SK-MEL-5 (cell line): ENCODE measurements around the gene NLK. TPM values are rescaled to one million over a fixed set of nuclear protein-coding genes. Genes with fewer than 3 reads are reported as not detected.
"Not testable (repeated sequence)": the region's sequence is repeated elsewhere in the genome, so short reads cannot be mapped to it uniquely, and the experiment has no call there.

Experiments used
- DNase-seq: peaks from one replicate; pipeline ENCODE4 v3.0.0-alpha.2; 2016; ENCODE audit warnings: low read depth, low spot score
- in situ Hi-C: cut with HindIII; loops from 2 replicates; pipeline ENCODE4 v1.10.0; 2016; ENCODE audit warnings: low sequenced_read_pairs, high pct_unique_total_duplicates, low pct_unique_long_range_greater_than_20kb
- total RNA-seq: library from RNA; depleted of rRNA; stranded (reverse); fragments of >200 nt; shearing (Covaris generic); gene quantifications from 2 replicates; pipeline ENCODE4 v1.2.3, GENCODE V29; 2014

The NLK gene
- total RNA-seq, 1 experiment from 2014 or later = 42.4 TPM

DNA sequence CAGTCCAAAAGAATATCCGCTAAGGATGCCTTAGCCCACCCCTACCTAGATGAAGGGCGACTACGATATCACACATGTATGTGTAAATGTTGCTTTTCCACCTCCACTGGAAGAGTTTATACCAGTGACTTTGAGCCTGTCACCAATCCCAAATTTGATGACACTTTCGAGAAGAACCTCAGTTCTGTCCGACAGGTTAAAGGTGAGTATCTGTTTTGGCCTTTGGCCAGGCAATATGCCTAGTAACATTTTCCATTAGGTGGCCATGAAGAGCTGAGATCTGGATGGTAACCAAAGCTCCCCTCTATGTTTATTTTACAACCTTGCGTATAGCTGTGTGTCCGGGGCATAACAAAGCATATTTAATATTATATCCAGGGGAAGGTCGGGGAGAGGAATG, 148.5 kb downstream of the NLK start:
- no peak for DNase-seq
- in situ Hi-C loops = no loop called here

DNA sequence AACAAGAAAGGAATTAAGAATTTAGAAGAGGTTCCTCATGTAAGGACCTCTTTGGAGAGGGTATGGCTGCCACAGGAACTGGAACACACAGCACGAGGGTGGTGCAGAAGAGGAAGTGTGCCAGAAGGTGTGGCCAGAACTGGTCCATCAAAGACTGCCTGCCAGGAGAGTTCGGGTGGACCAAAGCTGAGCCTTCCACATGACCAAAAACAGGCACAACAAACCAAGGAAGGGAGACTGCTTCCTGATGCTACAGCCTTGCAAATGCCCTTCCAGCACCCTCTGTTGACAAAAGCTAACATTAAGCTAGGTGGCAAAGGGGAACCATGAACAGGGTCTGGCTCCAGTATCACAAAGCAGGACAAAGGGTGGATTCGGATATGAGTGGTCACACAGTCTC, 150.8 kb downstream of the NLK start:
- DNase-seq = peak; percentile 37
- in situ Hi-C loops = no loop called here

DNA sequence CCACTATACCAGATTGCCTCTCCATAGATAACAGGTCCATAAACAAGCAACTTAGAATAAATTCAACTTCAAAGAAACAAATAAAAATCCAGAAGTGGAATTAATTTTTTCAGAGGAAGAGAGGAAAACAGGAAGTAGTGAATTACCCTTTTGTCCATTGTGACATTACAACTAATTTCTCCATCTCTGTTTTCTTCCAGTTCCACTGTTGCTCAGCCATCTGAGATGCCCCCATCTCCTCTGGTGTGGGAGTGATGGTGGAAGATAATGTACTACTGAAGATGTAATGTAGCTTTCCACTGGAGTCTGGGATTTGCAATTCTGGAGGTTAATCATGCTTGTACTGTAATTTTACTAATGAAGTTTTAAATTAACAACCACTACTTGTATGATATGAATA, 151.9 kb downstream of the NLK start:
- in situ Hi-C loops = no loop called here
- DNase-seq = no peak

DNA sequence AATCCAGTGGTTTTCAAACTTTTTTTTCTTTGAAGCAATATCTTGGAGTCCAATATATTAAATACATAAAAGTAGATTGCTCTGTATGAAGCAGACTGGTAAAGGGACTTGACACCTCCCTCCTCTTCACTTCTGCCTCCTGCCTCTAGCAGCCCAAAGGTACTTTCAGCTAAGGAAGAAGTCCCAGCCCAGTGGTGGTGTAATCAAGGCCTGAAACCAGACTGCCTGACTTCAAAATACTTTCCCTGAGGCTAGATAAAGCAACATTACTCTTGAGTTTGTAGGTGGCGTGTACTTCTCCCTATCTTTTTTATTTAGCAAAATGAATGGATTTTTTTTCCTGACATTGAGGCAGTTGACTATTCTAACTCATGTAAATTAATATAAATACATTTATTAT, 154.2 kb downstream of the NLK start:
- in situ Hi-C loops = no loop called here
- no peak for DNase-seq

DNA sequence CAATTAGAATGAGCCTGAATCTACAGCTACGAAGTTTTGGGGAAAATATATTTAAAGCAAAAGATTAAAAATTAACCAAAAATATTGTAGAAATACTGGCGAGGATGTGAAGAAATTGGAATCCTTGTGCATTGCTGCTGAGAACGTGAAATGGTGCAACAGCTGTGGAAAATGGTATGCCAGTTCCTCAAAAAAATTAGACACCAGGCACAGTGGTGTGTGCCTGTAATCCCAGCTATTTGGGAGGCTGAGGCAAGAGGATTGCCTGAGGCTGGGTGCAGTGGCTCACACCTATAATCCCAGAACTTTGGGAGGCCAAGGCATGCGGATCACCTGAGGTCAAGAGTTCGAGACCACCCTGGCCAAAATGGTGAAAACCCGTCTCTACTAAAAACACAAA, 156.6 kb downstream of the NLK start:
- in situ Hi-C loops = no loop called here
- no peak for DNase-seq

DNA sequence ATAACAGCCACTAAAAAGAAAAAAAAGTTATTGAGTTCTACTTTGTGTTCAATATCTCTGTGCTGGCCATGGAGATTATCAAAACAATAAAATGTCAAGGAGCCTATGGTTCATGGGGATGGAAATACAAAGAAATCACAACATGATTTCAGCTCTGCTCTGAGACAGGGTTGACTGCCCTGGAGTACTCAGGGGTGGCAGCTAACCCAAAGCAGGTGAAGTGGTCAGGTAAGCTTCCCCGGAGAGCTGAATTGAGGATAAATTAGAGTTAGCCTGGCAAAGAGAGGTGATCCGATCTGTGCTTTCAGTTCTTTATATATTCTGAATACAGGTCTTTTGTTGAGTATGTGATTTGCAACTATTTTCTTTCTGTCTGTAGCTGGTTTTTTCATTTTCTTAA, 157.3 kb downstream of the NLK start:
- in situ Hi-C loops = no loop called here
- no peak for DNase-seq

DNA sequence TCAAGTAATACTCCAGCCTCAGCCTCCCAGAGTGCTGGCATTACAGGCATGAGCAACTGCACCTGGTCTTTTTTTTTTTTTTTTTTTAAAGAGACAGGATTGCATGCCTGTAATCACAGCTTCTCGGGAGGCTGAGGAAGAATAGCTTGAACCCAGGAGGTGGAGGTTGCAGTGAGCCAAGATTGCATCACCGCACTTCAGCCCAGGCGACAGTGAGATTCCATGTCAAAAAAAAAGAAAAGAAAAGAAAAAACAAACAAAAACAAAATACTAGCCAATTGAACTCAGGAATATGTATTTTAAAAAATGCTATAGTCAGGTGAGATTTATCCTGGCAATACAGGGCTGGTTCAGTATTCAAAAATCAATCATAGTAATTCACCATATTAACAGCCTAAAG, 158.8 kb downstream of the NLK start:
- DNase-seq = no peak
- in situ Hi-C loops = no loop called here

DNA sequence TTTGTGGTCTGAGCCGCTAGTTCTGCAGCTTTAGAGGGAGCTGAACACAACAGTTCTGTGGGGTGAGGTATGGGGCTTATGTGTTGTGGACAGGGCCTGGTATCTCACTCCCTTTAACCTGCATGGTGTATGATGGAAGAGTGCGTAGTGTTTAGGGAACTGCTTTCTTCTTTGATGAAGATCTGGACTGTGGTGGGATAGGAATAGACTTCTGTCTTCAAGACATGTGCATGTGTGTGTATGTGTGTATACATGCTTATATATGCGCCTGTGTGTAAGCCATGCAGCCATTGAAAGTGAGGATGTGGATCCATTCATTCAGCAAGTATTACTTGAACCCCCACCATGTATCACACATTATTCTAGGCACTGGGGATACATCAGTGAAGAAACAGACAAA, 161.8 kb downstream of the NLK start:
- no peak for DNase-seq
- in situ Hi-C loops = no loop called here

DNA sequence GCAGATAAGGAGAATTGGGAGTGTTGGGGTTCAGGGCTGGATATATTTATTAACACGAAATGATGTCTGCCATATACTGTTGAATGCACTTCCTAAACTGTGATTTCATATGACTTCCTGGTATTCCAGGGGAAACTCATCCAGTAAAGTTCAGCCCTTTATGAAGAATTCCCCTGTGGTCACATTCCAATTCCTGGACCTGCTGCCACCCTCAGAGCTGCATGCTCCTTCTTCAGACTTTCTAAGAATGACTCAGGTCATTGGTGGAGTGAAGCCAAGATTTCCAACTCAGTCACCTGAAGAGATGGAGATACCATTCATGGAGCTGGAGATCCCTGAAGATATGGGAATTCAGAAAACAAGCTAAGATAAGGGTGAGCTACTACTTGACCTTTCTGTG, 162.3 kb downstream of the NLK start:
- peak; percentile 10 for DNase-seq
- in situ Hi-C loops = no loop called here

DNA sequence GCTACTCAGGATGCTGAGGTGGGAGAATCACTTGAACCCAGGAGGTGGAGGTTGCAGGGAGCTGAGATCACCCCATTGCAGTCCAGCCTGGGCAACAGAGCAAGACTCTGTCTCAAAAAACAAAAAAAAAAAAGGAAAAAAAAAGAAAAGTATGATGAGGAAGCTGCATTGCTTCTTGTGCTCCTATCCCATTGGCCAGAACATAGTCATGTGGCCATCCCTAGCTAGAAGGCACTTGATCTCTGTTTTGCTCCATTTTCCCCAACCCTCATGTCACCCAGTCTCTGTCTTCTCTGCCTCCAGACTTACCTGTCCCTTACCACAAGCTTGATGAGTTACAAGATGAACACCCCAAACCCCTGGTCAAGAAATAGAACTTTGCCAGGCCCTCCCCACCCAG, 163.8 kb downstream of the NLK start:
- no peak for DNase-seq
- in situ Hi-C loops = no loop called here

DNA sequence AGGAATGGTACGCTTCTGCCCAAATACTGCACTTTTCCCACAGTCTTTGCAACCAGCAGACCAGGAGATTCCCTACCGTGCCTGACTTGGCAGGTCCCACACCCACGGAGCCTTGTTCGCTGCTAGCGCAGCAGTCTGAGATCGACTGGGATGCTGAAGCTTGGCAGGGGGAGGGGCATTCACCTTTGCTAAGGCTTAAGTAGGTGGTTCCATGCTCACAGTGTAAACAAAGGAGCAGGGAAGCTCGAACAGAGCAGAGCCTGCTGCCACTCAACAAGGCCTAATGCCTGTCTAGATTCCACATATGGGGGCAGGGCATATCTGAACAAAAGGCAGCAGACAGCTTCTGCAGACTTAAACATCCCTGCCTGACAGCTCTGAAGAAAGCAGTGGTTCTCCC, 169.3 kb downstream of the NLK start:
- in situ Hi-C loops = no loop called here
- DNase-seq = no peak

DNA sequence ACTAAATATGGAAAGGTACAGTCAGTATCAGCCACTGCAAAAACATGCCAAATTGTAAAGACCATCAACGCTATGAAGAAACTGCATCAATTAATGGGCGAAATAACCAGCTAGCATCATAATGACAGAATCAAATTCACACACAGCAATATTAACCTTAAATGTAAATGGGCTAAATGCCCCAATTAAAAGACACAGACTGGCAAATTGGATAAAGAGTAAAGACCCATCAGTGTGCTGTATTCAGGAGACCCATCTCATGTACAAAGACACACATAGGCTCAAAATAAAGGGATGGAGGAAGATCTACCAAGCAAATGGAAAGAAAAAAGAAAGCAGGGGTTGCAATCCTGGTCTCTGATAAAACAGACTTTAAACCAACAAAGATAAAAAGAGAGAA, 171.1 kb downstream of the NLK start:
- in situ Hi-C loops, DNase-seq: not testable (repeated sequence)

DNA sequence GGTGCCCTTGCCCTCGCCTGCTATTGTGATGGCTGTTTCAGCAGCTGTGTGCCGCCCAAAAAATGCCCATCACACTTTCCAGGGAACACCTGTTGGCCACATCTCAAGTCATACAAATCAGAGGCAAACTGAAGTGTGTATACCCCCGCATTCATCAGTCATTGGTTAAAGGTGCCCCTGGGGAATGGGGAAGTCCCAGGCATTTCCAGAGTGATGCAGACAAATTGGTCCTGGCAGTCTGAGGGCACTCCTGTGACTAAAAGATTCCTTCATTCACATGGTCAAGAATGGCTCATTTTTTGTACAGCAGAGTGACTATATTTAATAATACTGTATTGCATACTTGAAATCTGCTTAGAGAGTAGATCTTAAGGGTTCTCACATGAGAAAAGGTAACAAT, 173.6 kb downstream of the NLK start:
- DNase-seq = no peak
- in situ Hi-C loops = no loop called here

DNA sequence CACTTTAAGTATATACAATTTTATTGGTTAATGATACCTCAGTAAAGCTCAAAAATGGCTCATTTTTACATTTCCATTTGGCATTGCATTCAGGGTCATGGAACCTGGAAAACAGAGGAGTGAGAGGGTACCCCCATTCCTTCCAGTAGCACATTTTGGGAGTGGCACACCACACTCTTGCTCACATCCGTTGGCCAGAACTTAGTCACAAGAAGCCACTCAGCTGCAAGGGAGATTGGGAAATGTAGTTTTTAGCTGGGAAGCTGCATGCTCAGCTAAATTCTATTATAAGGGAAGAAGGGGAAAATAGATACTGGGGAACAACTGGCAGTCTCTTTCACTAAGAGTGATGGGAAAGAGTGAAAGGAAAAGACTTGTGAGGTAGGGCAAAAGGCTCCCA, 174.1 kb downstream of the NLK start:
- in situ Hi-C loops = no loop called here
- DNase-seq = peak; percentile 32

DNA sequence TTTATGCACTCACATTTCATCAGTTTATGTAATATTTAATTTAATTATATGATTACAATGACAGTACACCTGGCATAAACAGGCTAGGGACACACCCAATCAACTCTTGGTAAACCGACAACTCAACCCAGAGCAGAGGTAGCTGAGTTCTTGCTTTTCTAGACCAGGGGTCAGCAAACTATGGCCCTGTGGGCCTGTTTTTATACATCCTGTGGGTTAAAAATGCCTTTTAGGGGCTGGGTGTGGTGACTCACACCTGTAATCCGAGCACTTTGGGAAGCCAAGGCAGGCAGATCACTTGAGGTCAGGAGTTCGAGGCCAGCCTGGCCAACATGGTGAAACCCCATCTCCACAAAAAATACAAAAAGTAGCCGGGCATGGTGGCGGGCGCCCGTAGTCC, 177.3 kb downstream of the NLK start:
- in situ Hi-C loops = no loop called here
- no peak for DNase-seq

DNA sequence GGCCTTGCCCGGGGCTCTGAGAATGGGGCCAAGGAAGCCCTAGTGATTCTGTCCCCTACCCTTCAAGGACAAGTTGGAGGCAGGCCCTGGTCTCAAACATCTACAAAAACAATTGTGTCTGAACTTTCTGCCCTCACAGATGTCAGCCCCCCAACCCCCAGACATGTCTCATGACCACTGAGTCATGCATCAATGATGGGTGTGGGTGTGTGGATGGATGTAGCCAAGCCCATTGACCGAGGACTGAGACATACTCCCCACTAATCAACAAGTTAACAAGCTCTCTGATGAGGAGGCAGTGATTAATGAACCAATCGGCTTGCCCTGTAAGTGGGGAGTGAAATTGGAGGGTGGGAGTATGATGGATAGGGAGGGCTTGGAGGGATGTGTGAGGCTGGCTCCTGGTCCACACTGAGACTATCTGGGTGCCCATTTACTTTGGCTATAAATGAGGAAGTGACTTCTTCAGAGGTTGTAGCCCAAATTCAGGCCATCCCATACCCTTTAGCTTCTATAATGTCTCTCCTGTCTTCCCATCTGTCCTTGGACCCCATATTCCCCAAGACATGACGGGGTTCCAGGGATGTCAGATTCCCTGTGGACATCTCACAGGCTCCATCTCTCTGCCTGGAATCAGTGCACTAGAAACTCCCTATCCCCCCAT, 179.4 kb downstream of the NLK start:
- DNase-seq = no peak
- in situ Hi-C loops = no loop called here

DNA sequence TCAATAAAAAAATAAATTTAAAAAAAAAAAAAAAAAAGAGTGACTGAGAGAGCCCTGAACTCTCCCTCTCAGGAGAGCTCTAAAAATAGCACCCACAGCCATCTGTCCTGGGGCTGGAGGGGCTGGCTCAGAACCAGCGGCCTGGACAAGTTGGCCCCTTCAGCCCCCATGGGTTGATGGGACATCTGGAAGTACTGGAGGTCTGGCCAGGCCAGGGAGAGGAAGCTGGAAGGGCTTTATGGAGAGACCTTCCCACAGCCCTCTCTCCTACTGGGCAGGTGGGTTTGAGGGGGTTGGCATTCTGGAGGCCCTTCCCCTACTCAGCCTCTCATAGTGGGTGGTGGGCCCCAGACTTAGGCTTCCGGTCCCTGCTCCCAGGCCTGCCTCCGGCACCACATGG, 182.8 kb downstream of the NLK start:
- DNase-seq = no peak
- in situ Hi-C loops = no loop called here

DNA sequence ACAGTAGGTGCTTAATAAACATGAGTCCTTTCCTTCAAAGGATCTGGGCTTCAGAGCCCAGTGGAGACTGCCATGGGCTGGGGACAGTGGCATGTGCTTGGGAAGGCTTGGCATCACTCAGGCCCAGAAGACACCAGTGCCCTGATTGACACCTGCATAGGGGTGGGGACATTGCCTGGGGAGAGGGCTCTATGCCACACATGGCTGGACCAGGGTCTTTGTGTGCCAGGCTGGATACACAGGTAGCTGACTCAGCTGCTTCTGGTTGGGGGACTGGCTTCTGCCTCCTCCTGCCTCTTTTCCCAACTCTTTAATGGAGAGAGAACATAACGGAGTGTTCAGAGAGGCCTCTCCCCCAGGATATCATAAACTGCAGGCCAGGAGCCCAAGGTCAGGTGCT, 183.4 kb downstream of the NLK start:
- in situ Hi-C loops = no loop called here
- no peak for DNase-seq

DNA sequence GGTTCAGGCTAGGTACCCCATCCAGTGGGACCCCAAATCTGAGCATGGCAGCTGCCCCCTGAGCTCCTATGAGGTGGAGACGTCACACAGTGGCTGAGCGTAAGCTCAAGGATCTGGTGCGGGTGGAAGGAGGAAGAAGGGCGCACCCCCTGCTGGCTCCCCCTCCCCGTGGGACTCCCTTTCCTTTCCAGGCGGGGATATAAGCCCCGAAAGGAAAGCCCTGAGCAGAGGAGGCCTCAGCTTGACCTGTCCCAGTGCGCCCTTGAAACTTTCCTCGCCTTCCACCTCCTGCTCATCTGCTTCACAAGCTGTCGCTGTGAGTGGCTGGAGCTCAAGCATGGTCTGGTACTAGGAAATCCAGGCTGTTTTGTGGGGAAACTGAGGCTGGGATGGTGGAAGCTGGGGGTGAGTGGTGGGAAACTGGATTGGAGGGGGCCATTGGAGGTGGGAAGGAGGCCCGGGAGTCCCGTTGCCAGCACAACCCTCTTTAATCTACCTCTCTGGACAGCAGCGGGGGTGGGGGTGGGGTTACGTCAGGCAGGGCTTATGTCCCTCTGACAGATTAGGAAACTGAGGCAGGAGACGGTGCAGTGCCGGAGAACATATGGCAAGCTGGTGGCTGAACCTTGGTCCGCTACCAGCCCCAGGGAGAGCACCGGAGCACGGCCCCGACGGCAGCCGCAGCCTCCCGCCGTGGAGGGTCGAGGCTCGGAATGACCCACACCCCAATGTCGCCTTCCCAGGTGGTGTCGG, 184.3 kb downstream of the NLK start:
- DNase-seq = no peak
- in situ Hi-C loops = no loop called here
